ENCODE results near the gene MARCHF5.

Gene MARCHF5

GRCh38 chr10:92290837-92291615, at the start of gene MARCHF5, which contains the start of gene CPEB3:
Gene MARCHF5 (plus strand): TSS chr10:92291167. CDS start chr10:92291495, 328 bp downstream.
Gene CPEB3 (minus strand): TSS chr10:92291078. CDS start chr10:92240350, 50,728 bp downstream.
- Histone ChIP-seq H3K36me3 (ENCODE audit: insufficient read depth, low read length) (peaks cover 4% of the 10 kb centered on the region; the same call in 1 of the 2 replicates), H3K27ac (no peak within 1 kb of the TSS), H3K4me3 (peak within 1 kb of the TSS; percentile 87), H3K9me3 (ENCODE audit: low read depth, low read length) (no peaks in the 10 kb centered on the region), H3K9ac (ENCODE audit: insufficient read length) (peak within 1 kb of the TSS; percentile 85)
- DNase-seq (ENCODE audit: low read depth, low spot score), result peak; percentile 1
- TF ChIP-seq EZH2 (IDR thresholded peaks at IDR 0.05) (no peak), FOXP2 (optimal IDR thresholded peaks at IDR 0.05; ENCODE audit: control extremely low read depth, extremely low read length, insufficient read depth) (no peak), POLR2AphosphoS5 (IDR thresholded peaks at IDR 0.05; ENCODE audit: borderline replicate concordance, low read depth, low read length) (peak; percentile 57; the same call in 1 of the 2 replicates)

- DNase-seq (ENCODE audit: low read depth, low spot score), result no peak
- peak overlapping the region; percentile 81 for H3K4me3 ChIP-seq
- H3K27ac ChIP-seq, result no peak overlapping the region
- TF ChIP-seq POLR2AphosphoS5 (IDR thresholded peaks at IDR 0.05; ENCODE audit: borderline replicate concordance, low read depth, low read length) (no peak), FOXP2 (optimal IDR thresholded peaks at IDR 0.05; ENCODE audit: control extremely low read depth, extremely low read length, insufficient read depth) (no peak), EZH2 (IDR thresholded peaks at IDR 0.05) (no peak)
- no peak overlapping the region for H3K9ac ChIP-seq (ENCODE audit: insufficient read length)
- no peaks in the 10 kb centered on the region for H3K9me3 ChIP-seq (ENCODE audit: low read depth, low read length)
- H3K36me3 ChIP-seq (ENCODE audit: insufficient read depth, low read length), result no peaks in the 10 kb centered on the region
Measured at GRCh38 chr10:92241501-92241900, 49.5 kb upstream of the MARCHF5 start.

- Histone ChIP-seq H3K36me3 (ENCODE audit: insufficient read depth, low read length) (no peaks in the 10 kb centered on the region), H3K4me3 (no peak overlapping the region)
Measured at GRCh38 chr10:92242380-92242779, 48.6 kb upstream of the MARCHF5 start.

GRCh38 chr10:92242910-92243671, 47.9 kb upstream of the MARCHF5 start:
- Histone ChIP-seq H3K27ac (no peak overlapping the region), H3K9ac (ENCODE audit: insufficient read length) (no peak overlapping the region), H3K36me3 (ENCODE audit: insufficient read depth, low read length) (no peaks in the 10 kb centered on the region), H3K9me3 (ENCODE audit: low read depth, low read length) (no peaks in the 10 kb centered on the region), H3K4me3 (peak overlapping the region; percentile 56)
- no peak for DNase-seq (ENCODE audit: low read depth, low spot score)
- TF ChIP-seq FOXP2 (optimal IDR thresholded peaks at IDR 0.05; ENCODE audit: control extremely low read depth, extremely low read length, insufficient read depth), result no peak
- no peak for TF ChIP-seq POLR2AphosphoS5 (IDR thresholded peaks at IDR 0.05; ENCODE audit: borderline replicate concordance, low read depth, low read length)
- no peak for TF ChIP-seq EZH2 (IDR thresholded peaks at IDR 0.05)

More at GRCh38 chr10:92242380-92242779, 48.6 kb upstream of the MARCHF5 start:
- TF ChIP-seq EZH2 (IDR thresholded peaks at IDR 0.05) (no peak), FOXP2 (optimal IDR thresholded peaks at IDR 0.05; ENCODE audit: control extremely low read depth, extremely low read length, insufficient read depth) (no peak), POLR2AphosphoS5 (IDR thresholded peaks at IDR 0.05; ENCODE audit: borderline replicate concordance, low read depth, low read length) (no peak)
- no peak for DNase-seq (ENCODE audit: low read depth, low spot score)
- H3K9ac ChIP-seq (ENCODE audit: insufficient read length), result no peak overlapping the region
- no peak overlapping the region for H3K27ac ChIP-seq
- no peaks in the 10 kb centered on the region for H3K9me3 ChIP-seq (ENCODE audit: low read depth, low read length)

- TF ChIP-seq POLR2AphosphoS5 (IDR thresholded peaks at IDR 0.05; ENCODE audit: borderline replicate concordance, low read depth, low read length) (no peak), EZH2 (IDR thresholded peaks at IDR 0.05) (no peak), FOXP2 (optimal IDR thresholded peaks at IDR 0.05; ENCODE audit: control extremely low read depth, extremely low read length, insufficient read depth) (no peak)
Measured at GRCh38 chr10:92244796-92245195, 46.2 kb upstream of the MARCHF5 start.

GRCh38 chr10:92248566-92248965, 42.4 kb upstream of the MARCHF5 start:
- no peaks in the 10 kb centered on the region for H3K36me3 ChIP-seq (ENCODE audit: insufficient read depth, low read length)
- H3K27ac ChIP-seq, result no peak overlapping the region
- TF ChIP-seq EZH2 (IDR thresholded peaks at IDR 0.05) (no peak), FOXP2 (optimal IDR thresholded peaks at IDR 0.05; ENCODE audit: control extremely low read depth, extremely low read length, insufficient read depth) (no peak), POLR2AphosphoS5 (IDR thresholded peaks at IDR 0.05; ENCODE audit: borderline replicate concordance, low read depth, low read length) (no peak)

More at GRCh38 chr10:92244796-92245195, 46.2 kb upstream of the MARCHF5 start:
- H3K36me3 ChIP-seq (ENCODE audit: insufficient read depth, low read length), result no peaks in the 10 kb centered on the region
- H3K4me3 ChIP-seq, result no peak overlapping the region
- no peak for DNase-seq (ENCODE audit: low read depth, low spot score)
- no peaks in the 10 kb centered on the region for H3K9me3 ChIP-seq (ENCODE audit: low read depth, low read length)
- H3K9ac ChIP-seq (ENCODE audit: insufficient read length), result no peak overlapping the region
- no peak overlapping the region for H3K27ac ChIP-seq

GRCh38 chr10:92263396-92263795, 27.6 kb upstream of the MARCHF5 start:
- no peak overlapping the region for H3K9ac ChIP-seq (ENCODE audit: insufficient read length)
- TF ChIP-seq FOXP2 (optimal IDR thresholded peaks at IDR 0.05; ENCODE audit: control extremely low read depth, extremely low read length, insufficient read depth), result no peak
- TF ChIP-seq EZH2 (IDR thresholded peaks at IDR 0.05), result no peak
- no peak for TF ChIP-seq POLR2AphosphoS5 (IDR thresholded peaks at IDR 0.05; ENCODE audit: borderline replicate concordance, low read depth, low read length)
- no peak overlapping the region for H3K27ac ChIP-seq
- DNase-seq (ENCODE audit: low read depth, low spot score), result no peak
- no peaks in the 10 kb centered on the region for H3K9me3 ChIP-seq (ENCODE audit: low read depth, low read length)
- H3K4me3 ChIP-seq, result no peak overlapping the region
- no peaks in the 10 kb centered on the region for H3K36me3 ChIP-seq (ENCODE audit: insufficient read depth, low read length)

More at GRCh38 chr10:92248566-92248965, 42.4 kb upstream of the MARCHF5 start:
- DNase-seq (ENCODE audit: low read depth, low spot score), result no peak
- Histone ChIP-seq H3K9ac (ENCODE audit: insufficient read length) (no peak overlapping the region), H3K4me3 (no peak overlapping the region), H3K9me3 (ENCODE audit: low read depth, low read length) (no peaks in the 10 kb centered on the region)

GRCh38 chr10:92264249-92264648, 26.7 kb upstream of the MARCHF5 start:
- no peak for DNase-seq (ENCODE audit: low read depth, low spot score)
- H3K4me3 ChIP-seq, result no peak overlapping the region
- no peak overlapping the region for H3K9ac ChIP-seq (ENCODE audit: insufficient read length)
- no peaks in the 10 kb centered on the region for H3K9me3 ChIP-seq (ENCODE audit: low read depth, low read length)
- H3K27ac ChIP-seq, result no peak overlapping the region
- TF ChIP-seq POLR2AphosphoS5 (IDR thresholded peaks at IDR 0.05; ENCODE audit: borderline replicate concordance, low read depth, low read length), result no peak
- no peak for TF ChIP-seq FOXP2 (optimal IDR thresholded peaks at IDR 0.05; ENCODE audit: control extremely low read depth, extremely low read length, insufficient read depth)
- no peak for TF ChIP-seq EZH2 (IDR thresholded peaks at IDR 0.05)
- no peaks in the 10 kb centered on the region for H3K36me3 ChIP-seq (ENCODE audit: insufficient read depth, low read length)
